Measurements from ENCODE around the gene C1S. TPM values are rescaled to one million over a fixed set of nuclear protein-coding genes. Genes with fewer than 3 reads are reported as not detected.
"Not testable (repeated sequence)": the region's sequence is repeated elsewhere in the genome, so short reads cannot be mapped to it uniquely, and the experiment has no call there.

The C1S gene
- total RNA-seq, 2 donors from 2014 or later, result 13.4 to 14.3 TPM

GRCh38 chr12:7047306-7047705 lies 13.2 kb upstream of the C1S start:
- no peak overlapping the region for H3K27ac Mint-ChIP-seq
- H3K36me3 Mint-ChIP-seq (ENCODE audit: low read depth), result no peaks in the 10 kb centered on the region
- peaks cover 7% of the 10 kb centered on the region for H3K27me3 Mint-ChIP-seq (ENCODE audit: insufficient read depth)
- H3K4me3 Mint-ChIP-seq, result no peak overlapping the region
- Histone ChIP-seq H3K4me3 (ENCODE audit: low read length) (no peak overlapping the region), H3K4me1 (ENCODE audit: control insufficient read depth, insufficient read depth, low read length) (no peaks in the 10 kb centered on the region), H3K9ac (ENCODE audit: extremely low read depth, low read length, poor library complexity, severe bottlenecking) (no peak overlapping the region), H3K36me3 (ENCODE audit: control insufficient read depth, insufficient read depth, low read length) (no peaks in the 10 kb centered on the region), H3K27me3 (ENCODE audit: control insufficient read depth, insufficient read depth, low read length, poor library complexity, severe bottlenecking) (peaks cover 5% of the 10 kb centered on the region), H3K27ac (ENCODE audit: low read depth, low read length) (no peak overlapping the region), H3K9me3 (ENCODE audit: control insufficient read depth, low read length) (no peaks in the 10 kb centered on the region)
- H3K9me3 Mint-ChIP-seq, result peaks cover 3% of the 10 kb centered on the region
- no peak for TF ChIP-seq CTCF (conservative IDR thresholded peaks at IDR 0.05)
- WGBS, 2 experiments (ENCODE audit: insufficient coverage in 1 of 2, insufficient read length in 1 of 2), result 84 to 93% methylated on average over 5 of the region's 5 CpGs
- DNase-seq, result no peak
- no peaks in the 10 kb centered on the region for H3K4me1 Mint-ChIP-seq

GRCh38 chr12:7049445-7049951 lies 11.0 kb upstream of the C1S start:
- H3K36me3 ChIP-seq (ENCODE audit: control insufficient read depth, insufficient read depth, low read length); H3K9ac ChIP-seq (ENCODE audit: extremely low read depth, low read length, poor library complexity, severe bottlenecking); H3K27ac ChIP-seq (ENCODE audit: low read depth, low read length); H3K9me3 Mint-ChIP-seq; H3K4me1 Mint-ChIP-seq; H3K9me3 ChIP-seq (ENCODE audit: control insufficient read depth, low read length); H3K27ac Mint-ChIP-seq; H3K4me1 ChIP-seq (ENCODE audit: control insufficient read depth, insufficient read depth, low read length); DNase-seq; H3K4me3 ChIP-seq (ENCODE audit: low read length); H3K36me3 Mint-ChIP-seq (ENCODE audit: low read depth); H3K4me3 Mint-ChIP-seq: not testable (repeated sequence)
- peaks cover 11% of the 10 kb centered on the region for H3K27me3 ChIP-seq (ENCODE audit: control insufficient read depth, insufficient read depth, low read length, poor library complexity, severe bottlenecking)
- 86% methylated on average over 7 to 10 of the region's 10 CpGs for WGBS, 2 experiments (ENCODE audit: insufficient coverage in 1 of 2, insufficient read length in 1 of 2)
- H3K27me3 Mint-ChIP-seq (ENCODE audit: insufficient read depth), result peaks cover 11% of the 10 kb centered on the region

- H3K9me3 ChIP-seq (ENCODE audit: control insufficient read depth, low read length); H3K4me3 Mint-ChIP-seq; H3K4me3 ChIP-seq (ENCODE audit: low read length); H3K36me3 Mint-ChIP-seq (ENCODE audit: low read depth); H3K36me3 ChIP-seq (ENCODE audit: control insufficient read depth, insufficient read depth, low read length); DNase-seq; H3K9ac ChIP-seq (ENCODE audit: extremely low read depth, low read length, poor library complexity, severe bottlenecking); H3K27ac Mint-ChIP-seq; H3K9me3 Mint-ChIP-seq; H3K4me1 ChIP-seq (ENCODE audit: control insufficient read depth, insufficient read depth, low read length); H3K4me1 Mint-ChIP-seq; H3K27ac ChIP-seq (ENCODE audit: low read depth, low read length): not testable (repeated sequence)
- H3K27me3 ChIP-seq (ENCODE audit: control insufficient read depth, insufficient read depth, low read length, poor library complexity, severe bottlenecking), result peaks cover 11% of the 10 kb centered on the region
- peaks cover 11% of the 10 kb centered on the region for H3K27me3 Mint-ChIP-seq (ENCODE audit: insufficient read depth)
- 80 to 87% methylated on average over 1 to 3 of the region's 3 CpGs for WGBS, 2 experiments (ENCODE audit: insufficient coverage in 1 of 2, insufficient read length in 1 of 2)
Observed at GRCh38 chr12:7049973-7050372, 10.5 kb upstream of the C1S start.

- no peaks in the 10 kb centered on the region for H3K36me3 ChIP-seq (ENCODE audit: control insufficient read depth, insufficient read depth, low read length)
- Mint-ChIP-seq H3K4me3 (no peak overlapping the region), H3K27ac (no peak overlapping the region), H3K27me3 (ENCODE audit: insufficient read depth) (peaks cover 15% of the 10 kb centered on the region), H3K9me3 (peaks cover 3% of the 10 kb centered on the region), H3K36me3 (ENCODE audit: low read depth) (no peaks in the 10 kb centered on the region), H3K4me1 (no peaks in the 10 kb centered on the region)
- DNase-seq, result no peak
- peaks cover 11% of the 10 kb centered on the region for H3K27me3 ChIP-seq (ENCODE audit: control insufficient read depth, insufficient read depth, low read length, poor library complexity, severe bottlenecking)
- no peak overlapping the region for H3K9ac ChIP-seq (ENCODE audit: extremely low read depth, low read length, poor library complexity, severe bottlenecking)
- WGBS, 2 experiments (ENCODE audit: insufficient coverage in 1 of 2, insufficient read length in 1 of 2), result 89 to 100% methylated on average over 1 to 3 of the region's 4 CpGs
- H3K4me1 ChIP-seq (ENCODE audit: control insufficient read depth, insufficient read depth, low read length), result no peaks in the 10 kb centered on the region
- no peaks in the 10 kb centered on the region for H3K9me3 ChIP-seq (ENCODE audit: control insufficient read depth, low read length)
- no peak overlapping the region for H3K27ac ChIP-seq (ENCODE audit: low read depth, low read length)
- TF ChIP-seq CTCF (conservative IDR thresholded peaks at IDR 0.05), result no peak
- no peak overlapping the region for H3K4me3 ChIP-seq (ENCODE audit: low read length)
Observed at GRCh38 chr12:7054925-7055324, 5.6 kb upstream of the C1S start.

- H3K27me3 ChIP-seq (ENCODE audit: control insufficient read depth, insufficient read depth, low read length, poor library complexity, severe bottlenecking), result peaks cover 11% of the 10 kb centered on the region
- peaks cover 15% of the 10 kb centered on the region for H3K27me3 Mint-ChIP-seq (ENCODE audit: insufficient read depth)
- not testable (repeated sequence) for H3K27ac Mint-ChIP-seq; DNase-seq; H3K4me1 Mint-ChIP-seq; H3K4me3 ChIP-seq (ENCODE audit: low read length); H3K9me3 Mint-ChIP-seq; H3K9me3 ChIP-seq (ENCODE audit: control insufficient read depth, low read length); H3K4me1 ChIP-seq (ENCODE audit: control insufficient read depth, insufficient read depth, low read length); H3K9ac ChIP-seq (ENCODE audit: extremely low read depth, low read length, poor library complexity, severe bottlenecking); H3K36me3 ChIP-seq (ENCODE audit: control insufficient read depth, insufficient read depth, low read length); H3K4me3 Mint-ChIP-seq; H3K36me3 Mint-ChIP-seq (ENCODE audit: low read depth); H3K27ac ChIP-seq (ENCODE audit: low read depth, low read length)
- 90 to 93% methylated on average over 2 of the region's 2 CpGs for WGBS, 2 experiments (ENCODE audit: insufficient coverage in 1 of 2, insufficient read length in 1 of 2)
Observed at GRCh38 chr12:7055736-7056135, 4.8 kb upstream of the C1S start.

Data from endodermal cell (in vitro differentiated cells).